ENCODE measurements around the gene ARHGEF10L.

ARHGEF10L gene

DNA sequence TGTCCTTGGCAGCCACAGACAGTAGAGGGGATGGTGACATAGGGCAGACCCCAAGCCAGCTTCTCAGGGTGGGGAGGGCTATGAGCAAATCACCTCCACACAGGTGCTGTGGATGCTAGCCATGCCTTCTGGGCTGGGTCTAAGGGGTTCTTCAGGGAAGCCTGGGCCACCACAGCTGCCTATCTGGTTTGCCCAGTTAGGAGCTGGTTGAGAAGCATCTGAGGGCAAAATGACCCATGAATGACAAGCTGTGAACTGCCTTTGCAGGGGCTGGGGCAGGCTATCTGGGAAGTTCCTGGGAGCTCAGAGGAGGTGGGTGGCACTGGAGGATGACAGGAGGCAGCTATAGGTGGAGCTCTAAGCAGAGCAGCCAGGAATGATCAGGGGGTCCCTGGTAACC is 10.1 kb upstream of the ARHGEF10L start:
- no peak overlapping the region for H3K4me3 ChIP-seq (ENCODE audit: low read length)
- TF ChIP-seq, protein P1, sequence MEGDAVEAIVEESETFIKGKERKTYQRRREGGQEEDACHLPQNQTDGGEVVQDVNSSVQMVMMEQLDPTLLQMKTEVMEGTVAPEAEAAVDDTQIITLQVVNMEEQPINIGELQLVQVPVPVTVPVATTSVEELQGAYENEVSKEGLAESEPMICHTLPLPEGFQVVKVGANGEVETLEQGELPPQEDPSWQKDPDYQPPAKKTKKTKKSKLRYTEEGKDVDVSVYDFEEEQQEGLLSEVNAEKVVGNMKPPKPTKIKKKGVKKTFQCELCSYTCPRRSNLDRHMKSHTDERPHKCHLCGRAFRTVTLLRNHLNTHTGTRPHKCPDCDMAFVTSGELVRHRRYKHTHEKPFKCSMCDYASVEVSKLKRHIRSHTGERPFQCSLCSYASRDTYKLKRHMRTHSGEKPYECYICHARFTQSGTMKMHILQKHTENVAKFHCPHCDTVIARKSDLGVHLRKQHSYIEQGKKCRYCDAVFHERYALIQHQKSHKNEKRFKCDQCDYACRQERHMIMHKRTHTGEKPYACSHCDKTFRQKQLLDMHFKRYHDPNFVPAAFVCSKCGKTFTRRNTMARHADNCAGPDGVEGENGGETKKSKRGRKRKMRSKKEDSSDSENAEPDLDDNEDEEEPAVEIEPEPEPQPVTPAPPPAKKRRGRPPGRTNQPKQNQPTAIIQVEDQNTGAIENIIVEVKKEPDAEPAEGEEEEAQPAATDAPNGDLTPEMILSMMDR (IDR thresholded peaks at IDR 0.05; ENCODE audit: insufficient read depth, low read depth, low read length, missing control alignments): no peak
- DNase-seq (ENCODE audit: low read depth): peak; percentile 30

DNA sequence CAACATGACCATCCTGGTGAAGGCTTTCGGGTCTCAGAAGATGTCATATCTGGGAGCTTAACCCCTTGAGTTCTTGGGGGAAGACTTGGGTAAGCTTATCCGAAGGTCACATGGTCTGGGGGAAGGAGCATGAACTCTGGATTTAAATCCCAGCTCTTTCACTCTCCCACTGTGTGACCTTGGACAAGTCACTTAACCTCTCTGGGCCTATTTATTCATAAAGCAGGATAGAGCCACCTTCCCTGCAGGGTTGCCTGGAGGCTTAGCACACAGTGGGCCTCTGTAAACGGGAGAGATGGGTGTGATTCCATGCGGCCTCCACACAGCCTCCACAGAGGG is 8.2 kb upstream of the ARHGEF10L start:
- TF ChIP-seq, protein P1 (IDR thresholded peaks at IDR 0.05; ENCODE audit: insufficient read depth, low read depth, low read length, missing control alignments): no peak
- DNase-seq (ENCODE audit: low read depth): no peak
- H3K4me3 ChIP-seq (ENCODE audit: low read length): no peak overlapping the region

DNA sequence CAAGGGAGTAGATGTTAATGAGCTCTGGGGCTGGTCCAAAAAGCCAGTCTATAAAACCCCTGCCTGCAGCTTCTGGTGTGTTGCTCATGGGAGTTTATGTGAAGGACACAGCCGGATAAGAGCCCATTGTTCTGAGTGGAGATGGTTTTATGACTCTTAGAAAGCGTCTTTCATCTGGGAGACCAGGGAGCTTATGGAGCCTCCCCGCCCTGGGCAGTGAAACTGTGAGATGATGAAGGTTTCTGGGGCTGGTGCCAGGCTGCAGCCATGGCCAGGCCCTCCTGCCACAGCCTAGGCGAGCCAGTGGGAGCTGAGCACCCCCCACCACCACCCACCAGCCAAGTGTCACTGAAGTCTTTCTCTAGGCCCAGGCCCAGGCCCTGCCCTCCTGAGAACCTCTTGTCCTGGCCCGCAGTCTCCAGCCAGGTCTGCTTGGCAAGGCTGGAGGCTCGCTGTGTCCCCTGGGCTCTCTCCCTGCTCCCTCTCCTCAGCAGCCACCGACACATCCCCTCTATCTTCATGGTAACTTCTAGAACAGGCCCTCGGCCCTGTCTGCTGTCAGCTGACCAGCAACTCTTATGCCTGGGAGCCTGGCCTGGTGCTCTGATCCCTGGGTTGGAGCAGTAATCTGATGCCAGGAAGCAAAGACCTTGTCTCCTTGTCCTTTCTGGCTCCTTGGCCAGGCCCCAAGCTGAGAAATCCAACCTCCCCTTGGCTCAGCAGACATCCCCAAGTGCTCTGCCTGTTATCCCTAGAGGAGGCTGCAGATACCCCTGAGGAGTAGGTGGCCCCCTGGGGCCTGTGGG is 7.6 kb upstream of the ARHGEF10L start:
- TF ChIP-seq, protein P1 (IDR thresholded peaks at IDR 0.05; ENCODE audit: insufficient read depth, low read depth, low read length, missing control alignments): no peak
- DNase-seq (ENCODE audit: low read depth): no peak
- H3K4me3 ChIP-seq (ENCODE audit: low read length): no peak overlapping the region

DNA sequence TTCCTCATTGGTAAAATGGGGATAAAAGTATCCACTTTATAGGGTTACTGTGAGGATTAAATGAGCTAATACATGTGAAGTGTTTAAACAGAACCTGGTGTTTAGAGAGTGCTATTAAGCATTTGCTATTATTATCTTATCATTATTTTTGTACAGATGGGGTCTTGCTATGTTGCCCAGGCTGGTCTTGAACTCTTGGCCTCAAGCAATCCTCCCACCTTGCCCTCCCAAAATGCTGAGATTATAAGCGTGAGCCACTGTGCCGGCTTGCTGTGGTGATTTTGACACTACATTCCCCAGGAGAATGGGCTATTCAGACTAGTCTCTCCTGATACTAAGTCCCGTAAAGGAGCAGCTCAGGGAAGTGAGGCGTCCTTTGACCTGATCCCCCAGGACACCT is 6.3 kb upstream of the ARHGEF10L start:
- TF ChIP-seq, protein P1 (IDR thresholded peaks at IDR 0.05; ENCODE audit: insufficient read depth, low read depth, low read length, missing control alignments): no peak
- DNase-seq (ENCODE audit: low read depth): no peak
- H3K4me3 ChIP-seq (ENCODE audit: low read length): no peak overlapping the region

DNA sequence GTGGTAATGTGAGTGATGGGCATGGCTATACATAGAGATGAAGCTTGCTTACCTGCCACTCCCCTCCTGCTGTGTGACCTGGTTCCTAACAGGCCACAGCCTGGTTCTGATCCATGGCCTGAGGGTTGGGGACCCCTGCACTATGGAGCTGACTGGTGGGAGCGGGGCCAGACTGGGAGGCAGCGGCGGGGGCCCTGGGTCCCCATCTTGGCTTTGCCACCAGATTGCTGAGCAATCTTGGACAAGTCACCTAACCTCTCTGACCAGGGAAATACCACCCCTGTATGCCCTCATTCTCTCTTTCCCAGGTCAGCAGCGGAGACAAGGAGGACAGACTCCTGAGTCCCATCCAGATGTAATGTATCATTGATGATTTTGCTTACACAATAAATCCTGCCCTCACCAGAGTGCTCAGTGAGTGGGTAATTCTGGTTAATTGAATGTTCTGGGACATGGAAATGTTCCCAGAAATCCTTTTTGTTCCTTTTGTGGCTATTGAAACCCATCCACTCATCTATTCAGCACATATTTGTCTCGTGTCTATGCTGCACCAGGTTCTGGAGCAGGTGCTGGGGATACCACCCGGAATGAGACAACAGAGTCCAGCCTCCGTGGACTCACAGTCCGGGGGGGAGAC is 4.1 kb upstream of the ARHGEF10L start:
- TF ChIP-seq, protein P1 (IDR thresholded peaks at IDR 0.05; ENCODE audit: insufficient read depth, low read depth, low read length, missing control alignments): no peak
- no peak overlapping the region for H3K4me3 ChIP-seq (ENCODE audit: low read length)
- no peak for DNase-seq (ENCODE audit: low read depth)

DNA sequence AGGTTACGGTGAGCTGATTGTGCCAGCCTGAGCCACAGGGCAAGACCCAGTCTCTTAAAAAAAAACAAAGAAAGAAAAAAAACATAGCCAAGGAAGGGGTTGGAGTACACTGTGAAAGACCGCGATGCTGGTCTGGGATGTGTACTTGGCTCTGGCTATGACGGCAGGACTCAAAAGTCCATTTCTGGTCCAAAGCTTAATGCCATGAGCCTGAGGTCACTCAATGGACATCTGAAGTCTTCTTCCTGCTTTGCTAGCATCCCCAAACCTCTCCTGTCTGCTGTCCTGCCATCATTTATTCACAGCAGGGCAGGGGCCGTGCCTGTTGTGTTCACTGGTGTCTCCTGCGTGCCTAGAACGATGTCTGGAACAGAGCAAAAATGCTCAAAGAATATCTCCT is 1.5 kb upstream of the ARHGEF10L start:
- no peak for DNase-seq (ENCODE audit: low read depth)
- TF ChIP-seq, protein P1 (IDR thresholded peaks at IDR 0.05; ENCODE audit: insufficient read depth, low read depth, low read length, missing control alignments): no peak
- H3K4me3 ChIP-seq (ENCODE audit: low read length): no peak overlapping the region

Measured in epithelial cell of esophagus (primary cell).